AG20443 (cell line): ENCODE measurements around the gene ADAMTS13.

Source experiments
- DNase-seq: peaks from one replicate; pipeline ENCODE4 v3.0.0; 2012; ENCODE audit warnings: low spot score, mixed read lengths

ADAMTS13 gene

DNA sequence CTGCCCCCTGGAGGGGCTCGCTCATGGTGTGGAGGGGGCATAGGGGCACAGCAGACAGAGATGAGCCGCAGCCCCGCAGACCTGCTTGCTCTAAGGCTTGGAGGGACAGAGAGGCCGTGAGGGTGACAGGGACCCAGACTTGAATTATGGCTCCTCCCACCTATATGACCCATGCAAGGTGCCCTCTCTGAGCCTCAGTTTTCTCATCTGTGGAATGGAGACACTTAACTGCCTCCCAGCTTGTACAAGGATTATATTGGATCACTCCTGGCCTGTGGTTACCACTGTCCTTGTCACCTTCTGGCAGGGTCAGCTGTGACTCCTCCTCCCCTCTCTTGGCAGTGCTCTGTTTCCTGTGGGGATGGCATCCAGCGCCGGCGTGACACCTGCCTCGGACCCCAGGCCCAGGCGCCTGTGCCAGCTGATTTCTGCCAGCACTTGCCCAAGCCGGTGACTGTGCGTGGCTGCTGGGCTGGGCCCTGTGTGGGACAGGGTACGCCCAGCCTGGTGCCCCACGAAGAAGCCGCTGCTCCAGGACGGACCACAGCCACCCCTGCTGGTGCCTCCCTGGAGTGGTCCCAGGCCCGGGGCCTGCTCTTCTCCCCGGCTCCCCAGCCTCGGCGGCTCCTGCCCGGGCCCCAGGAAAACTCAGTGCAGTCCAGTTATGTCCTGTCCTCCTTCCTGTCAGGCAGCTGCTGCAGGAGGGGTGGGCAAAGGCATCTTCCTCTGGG, 32.9 kb downstream of the ADAMTS13 start:
- DNase-seq = no peak

- no peak for DNase-seq
Measured at GRCh38 chr9:133455936-133456335, 33.8 kb downstream of the ADAMTS13 start.

DNA sequence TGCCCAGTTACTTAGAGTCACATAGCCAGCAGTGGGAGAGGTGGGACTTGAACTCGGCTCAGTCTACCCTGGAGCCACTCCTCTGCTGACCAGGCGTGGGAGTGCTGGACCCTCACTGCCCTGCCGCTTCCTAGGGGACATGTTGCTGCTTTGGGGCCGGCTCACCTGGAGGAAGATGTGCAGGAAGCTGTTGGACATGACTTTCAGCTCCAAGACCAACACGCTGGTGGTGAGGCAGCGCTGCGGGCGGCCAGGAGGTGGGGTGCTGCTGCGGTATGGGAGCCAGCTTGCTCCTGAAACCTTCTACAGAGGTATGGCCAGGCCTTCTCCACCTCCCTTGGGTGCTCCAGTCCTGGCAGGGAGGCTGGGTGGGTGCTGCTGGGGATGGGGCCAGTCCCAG, 34.2 kb downstream of the ADAMTS13 start:
- no peak for DNase-seq

DNA sequence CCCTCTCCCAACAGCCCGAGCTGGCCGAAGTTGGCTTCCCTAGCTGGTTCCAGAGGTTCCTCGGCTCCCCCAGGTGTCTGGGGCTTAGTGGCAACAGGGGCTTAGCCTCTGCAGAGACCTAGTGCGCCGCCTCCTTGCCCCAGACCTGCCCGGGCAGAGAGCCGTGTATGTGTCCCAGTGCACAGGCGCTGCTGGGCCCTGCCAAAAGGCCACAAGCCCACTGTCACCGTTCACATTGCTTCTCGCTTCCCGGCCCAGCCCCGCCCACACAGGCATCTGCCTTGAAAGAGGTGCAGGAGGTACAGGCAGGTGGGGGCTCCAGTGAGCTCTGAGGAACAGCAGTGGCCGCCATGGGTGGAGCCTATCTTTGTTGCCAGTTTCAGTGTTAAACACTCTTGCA, 35.1 kb downstream of the ADAMTS13 start:
- no peak for DNase-seq

DNA sequence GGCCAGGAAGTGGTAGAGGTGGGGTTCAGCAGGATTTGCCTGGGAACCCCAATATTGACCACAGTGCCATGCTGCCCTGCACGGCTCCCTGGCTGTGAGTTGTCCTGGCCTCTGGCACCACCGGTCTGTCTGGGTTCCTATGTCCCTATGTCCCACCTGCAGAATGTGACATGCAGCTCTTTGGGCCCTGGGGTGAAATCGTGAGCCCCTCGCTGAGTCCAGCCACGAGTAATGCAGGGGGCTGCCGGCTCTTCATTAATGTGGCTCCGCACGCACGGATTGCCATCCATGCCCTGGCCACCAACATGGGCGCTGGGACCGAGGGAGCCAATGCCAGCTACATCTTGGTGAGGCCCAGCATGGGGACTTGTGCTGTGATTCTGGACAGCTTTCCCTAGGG, 35.6 kb downstream of the ADAMTS13 start:
- no peak for DNase-seq

GRCh38 chr9:133458643-133459312, 36.6 kb downstream of the ADAMTS13 start:
- no peak for DNase-seq

DNA sequence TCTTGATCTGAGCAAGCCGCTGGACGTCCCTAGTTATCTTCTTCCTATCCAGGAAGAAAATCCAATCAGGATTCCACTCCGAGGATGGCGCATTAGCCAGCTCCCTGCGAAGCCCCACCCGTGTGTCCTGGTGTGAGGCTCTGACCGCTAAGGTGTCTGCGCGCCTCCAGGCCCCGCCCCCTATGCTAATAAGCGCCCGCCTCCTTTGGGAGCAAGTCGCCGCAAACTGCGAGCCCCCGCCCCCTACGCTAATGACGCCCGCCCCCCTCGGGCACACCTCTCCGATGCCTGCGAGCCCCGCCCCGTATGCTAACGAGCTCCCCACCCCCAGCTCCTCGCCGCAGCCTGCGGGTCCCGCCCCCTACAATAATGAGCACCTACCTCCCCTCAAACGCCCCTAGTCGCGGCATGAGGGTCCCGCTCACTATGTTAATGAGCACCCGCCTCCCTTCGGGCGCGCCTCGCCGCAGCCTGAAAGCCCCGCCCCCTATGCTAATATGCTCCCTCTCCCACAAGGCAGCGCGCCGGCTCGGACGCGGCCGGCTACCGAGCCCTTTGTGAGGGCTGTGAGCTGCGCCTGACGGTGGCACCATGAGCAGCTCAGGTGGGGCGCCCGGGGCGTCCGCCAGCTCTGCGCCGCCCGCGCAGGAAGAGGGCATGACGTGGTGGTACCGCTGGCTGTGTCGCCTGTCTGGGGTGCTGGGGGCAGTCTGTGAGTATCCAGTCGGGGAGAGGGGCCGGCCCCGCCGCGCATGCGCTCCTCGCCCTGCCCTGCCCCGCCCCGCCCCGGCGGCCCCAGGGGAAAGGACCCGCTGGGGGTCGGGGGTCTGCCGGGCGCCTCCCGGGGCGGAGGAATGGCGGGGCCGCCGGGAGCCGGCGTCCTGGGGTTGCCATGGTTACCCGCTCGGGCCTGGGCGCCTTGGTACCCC, 37.6 kb downstream of the ADAMTS13 start, which contains the start of gene CACFD1:
Gene CACFD1, plus strand, starts transcription at position 503 of the 929 bp plus-strand sequence. Its CDS starts 89 bp downstream, at position 592.
- peak; percentile 98 for DNase-seq

DNA sequence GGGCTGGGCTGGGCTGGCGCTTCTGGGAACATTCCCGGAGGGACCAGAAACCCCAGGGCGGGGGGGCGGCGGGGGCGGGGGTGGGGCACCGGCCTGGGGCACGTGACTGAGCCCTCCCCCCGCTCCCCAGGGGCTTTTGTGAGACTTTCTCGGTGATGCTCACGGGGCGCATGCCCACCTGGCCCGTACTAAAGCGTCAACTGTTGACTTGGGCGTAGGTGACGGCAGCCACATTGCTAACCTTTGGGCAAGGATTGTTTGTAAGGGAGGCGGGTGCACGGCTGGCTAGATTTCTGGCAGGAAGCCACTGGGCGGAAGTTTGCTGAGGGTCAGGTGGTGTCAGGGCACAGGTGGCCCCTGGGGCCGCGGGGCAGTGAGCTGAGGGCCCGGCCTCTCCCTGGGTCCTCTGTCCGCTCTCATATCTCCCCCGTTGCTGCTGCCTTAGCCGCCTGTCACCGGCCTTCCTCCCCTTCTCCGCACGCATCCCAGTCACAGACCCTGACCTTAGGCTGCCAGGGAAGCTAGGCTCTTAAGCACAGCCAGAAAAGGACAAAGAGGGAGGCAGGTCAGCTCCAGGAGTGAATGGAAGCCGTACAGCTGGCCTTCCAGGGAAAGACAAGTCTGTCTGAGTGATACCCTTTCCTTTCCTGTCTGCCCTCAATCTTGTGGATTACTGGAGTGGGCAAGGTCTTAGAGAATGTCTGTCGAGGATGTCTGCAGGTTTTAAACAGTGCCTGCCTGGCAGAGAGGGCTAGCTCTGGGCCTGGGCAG, 38.4 kb downstream of the ADAMTS13 start:
- DNase-seq = no peak

GRCh38 chr9:133461975-133462374, 39.8 kb downstream of the ADAMTS13 start:
- no peak for DNase-seq

GRCh38 chr9:133463234-133463863, 41.2 kb downstream of the ADAMTS13 start:
- DNase-seq = no peak

DNA sequence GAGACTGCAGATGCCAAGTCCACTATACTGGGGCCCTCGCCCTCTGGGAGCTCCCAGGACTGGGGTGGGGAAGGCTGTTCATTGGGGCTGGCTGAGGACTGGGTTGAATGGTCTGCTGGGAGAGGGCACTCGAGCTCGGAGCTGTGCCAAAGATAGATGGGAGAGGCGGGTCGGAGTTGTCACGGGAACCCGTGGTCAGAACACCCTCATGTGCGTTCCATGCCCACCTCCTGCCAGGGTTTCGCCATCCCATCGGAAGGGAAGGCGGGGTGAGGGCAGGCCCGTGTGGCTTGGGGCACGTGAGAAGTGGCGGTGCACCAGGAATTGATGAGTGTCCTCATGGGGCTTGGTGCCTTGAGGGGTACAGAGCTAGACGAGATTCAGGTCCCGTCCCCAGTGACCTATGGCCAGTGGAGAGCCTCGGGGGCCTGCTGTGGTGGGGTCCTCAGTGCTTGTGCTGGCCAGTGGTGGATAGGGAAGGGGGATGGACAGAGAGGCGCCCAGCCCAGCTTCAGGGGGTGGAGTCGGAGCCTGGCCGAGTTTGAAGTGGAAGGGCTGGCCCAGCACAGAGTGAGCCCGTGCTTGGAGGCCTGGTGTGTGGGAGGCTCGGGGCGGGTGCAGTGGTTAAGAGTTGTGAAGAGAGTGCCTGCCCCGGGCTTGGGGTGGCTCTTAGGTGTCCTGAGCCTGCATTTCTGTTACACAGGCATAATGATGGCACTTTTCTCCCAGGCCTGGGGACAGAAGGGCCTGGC, 41.9 kb downstream of the ADAMTS13 start:
- no peak for DNase-seq

DNA sequence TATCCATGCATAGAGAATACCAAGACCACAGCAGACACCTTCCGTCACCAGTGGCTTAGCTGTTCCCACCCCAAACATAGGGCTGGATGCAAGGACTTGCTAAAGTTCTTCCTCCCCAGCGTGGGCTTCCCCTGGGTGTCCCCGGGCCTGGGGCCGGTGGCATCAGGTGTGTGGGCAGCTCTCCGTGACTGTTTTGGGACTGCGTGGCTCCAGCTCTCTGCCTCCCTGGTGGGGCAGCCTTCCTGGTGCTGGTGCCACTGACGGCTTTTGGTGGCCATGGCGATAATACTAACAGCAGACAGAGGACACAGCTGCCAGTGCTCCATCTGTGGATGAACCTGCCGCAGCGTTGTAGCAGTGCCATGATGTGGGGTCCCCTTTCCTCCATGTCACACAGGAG, 42.5 kb downstream of the ADAMTS13 start:
- DNase-seq = no peak

DNA sequence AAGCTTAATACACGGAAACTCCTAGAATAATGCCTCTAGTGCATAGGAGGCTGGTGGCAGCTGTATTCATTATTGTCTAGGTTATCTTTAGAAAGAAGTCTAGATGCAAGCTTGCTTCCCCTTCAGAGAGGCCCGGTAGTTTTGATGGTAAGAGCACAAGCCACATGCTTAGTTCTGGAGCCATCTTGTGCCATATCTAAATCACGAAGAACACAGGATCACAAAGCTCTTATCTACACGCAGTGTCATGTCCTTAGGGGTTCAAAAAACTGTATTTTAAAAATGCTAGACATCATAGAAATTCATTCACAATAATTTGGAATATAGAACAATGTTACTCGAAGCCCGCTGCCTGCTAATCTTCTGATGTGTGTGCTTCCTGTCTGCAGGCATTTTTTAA, 43.8 kb downstream of the ADAMTS13 start:
- DNase-seq = no peak

DNA sequence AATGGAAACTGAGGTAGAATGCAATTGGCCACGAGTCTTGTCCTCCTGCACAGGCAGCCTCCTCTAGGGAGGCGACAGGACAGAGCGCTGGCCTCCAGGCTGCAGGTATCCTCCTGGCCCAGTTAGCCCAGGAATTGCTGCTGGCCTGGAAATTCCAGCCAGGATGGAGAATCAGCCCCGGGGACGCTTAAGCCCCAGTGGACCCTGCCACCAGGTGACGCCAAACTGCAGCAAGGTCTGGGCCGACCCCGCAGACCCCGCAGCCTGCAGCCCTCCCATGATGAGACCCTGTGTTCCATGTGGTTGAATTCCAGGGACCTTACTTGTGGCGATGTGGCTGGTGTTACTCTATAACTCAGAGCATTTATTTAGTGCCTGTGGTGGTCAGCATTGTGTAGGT, 44.9 kb downstream of the ADAMTS13 start:
- DNase-seq = no peak

- no peak for DNase-seq
Measured at GRCh38 chr9:133468374-133468773, 46.2 kb downstream of the ADAMTS13 start.

DNA sequence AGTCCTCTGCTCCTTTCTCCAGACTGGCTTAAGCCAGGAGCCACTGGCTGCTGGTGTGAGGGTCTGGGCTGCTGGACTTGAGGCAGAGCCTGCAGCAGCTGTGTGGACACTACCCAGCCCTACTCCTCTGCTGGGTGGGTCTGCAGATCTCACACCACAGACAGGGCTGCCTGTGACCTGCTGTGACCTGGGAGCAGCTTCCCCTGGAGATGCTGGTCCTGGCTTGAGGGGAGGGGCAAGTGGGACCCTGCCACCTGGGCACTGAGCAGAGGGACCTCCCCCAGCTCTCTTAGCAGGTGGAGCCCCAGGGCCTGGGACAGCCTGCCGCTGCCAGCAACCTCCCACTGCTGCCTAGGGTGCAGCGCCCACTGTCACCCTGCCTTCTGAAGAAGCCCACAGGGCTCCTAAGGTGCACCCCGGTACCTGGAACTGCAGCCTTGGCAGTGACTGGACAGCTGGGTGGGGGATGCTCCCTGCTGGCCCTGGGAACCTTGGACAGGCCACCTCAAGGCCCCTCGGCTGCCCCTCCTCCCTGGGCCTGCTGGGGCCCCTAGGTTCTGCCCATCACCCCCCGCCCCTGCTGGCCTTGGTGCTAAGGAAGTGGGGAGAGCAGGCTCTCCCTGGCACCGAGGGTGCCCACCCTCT, 46.7 kb downstream of the ADAMTS13 start:
- no peak for DNase-seq

- no peak for DNase-seq
Measured at GRCh38 chr9:133470427-133470924, 48.3 kb downstream of the ADAMTS13 start.

- DNase-seq = no peak
Measured at GRCh38 chr9:133470988-133471387, 48.8 kb downstream of the ADAMTS13 start.

GRCh38 chr9:133471551-133472276, 49.5 kb downstream of the ADAMTS13 start:
- DNase-seq = no peak
